SK-N-MC (cell line): Measurements from ENCODE around the gene CDH3.
"Not testable (repeated sequence)": the region's sequence is repeated elsewhere in the genome, so short reads cannot be mapped to it uniquely, and the experiment has no call there.

Experiments used
- DNase-seq: peaks from one replicate; pipeline ENCODE4 v3.0.0-alpha.2; 2011; ENCODE audit warnings: low read depth, low spot score
- H3K27ac ChIP-seq: fragments of 200-600 bp; sonication (generic); 2 replicates; pipeline ENCODE4 v1.5.1; 2016; ENCODE audit warnings: mixed run types
- H3K36me3 ChIP-seq: fragments of 200-600 bp; sonication (generic); 2 replicates; pipeline ENCODE4 v1.6.1; 2017; ENCODE audit warnings: antibody characterized with exemption, low read length, mixed read lengths; ENCODE audit not compliant: insufficient read depth
- H3K4me3 ChIP-seq: fragments of 200-600 bp; sonication (generic); 2 replicates; pipeline ENCODE4 v1.5.1; 2016
- H3K9ac ChIP-seq: fragments of 200-600 bp; sonication (generic); 2 replicates; pipeline ENCODE4 v1.8.0; 2017; ENCODE audit warnings: mixed run types, mixed read lengths; ENCODE audit not compliant: insufficient read length
- H3K9me3 ChIP-seq: fragments of 200-600 bp; sonication (generic); 2 replicates; pipeline ENCODE4 v1.6.1; 2017; ENCODE audit warnings: low read depth, mild to moderate bottlenecking, antibody characterized with exemption, low read length, moderate library complexity, mixed read lengths
- EZH2 ChIP-seq: fragments of 200-600 bp; sonication (generic); IDR thresholded peaks from one replicate; pipeline ENCODE4 v1.6.1; 2017; ENCODE audit warnings: antibody characterized with exemption
- FOXP2 ChIP-seq: optimal IDR thresholded peaks from 2 replicates; pipeline ENCODE3; 2011; ENCODE audit warnings: mild to moderate bottlenecking, moderate library complexity; ENCODE audit not compliant: insufficient read depth; ENCODE audit errors: extremely low read length, control extremely low read depth
- POLR2AphosphoS5 ChIP-seq: IDR thresholded peaks from 2 replicates; pipeline ENCODE4 v1.6.1; 2012; ENCODE audit warnings: mild to moderate bottlenecking, low read depth, low read length, borderline replicate concordance

Gene CDH3

DNA sequence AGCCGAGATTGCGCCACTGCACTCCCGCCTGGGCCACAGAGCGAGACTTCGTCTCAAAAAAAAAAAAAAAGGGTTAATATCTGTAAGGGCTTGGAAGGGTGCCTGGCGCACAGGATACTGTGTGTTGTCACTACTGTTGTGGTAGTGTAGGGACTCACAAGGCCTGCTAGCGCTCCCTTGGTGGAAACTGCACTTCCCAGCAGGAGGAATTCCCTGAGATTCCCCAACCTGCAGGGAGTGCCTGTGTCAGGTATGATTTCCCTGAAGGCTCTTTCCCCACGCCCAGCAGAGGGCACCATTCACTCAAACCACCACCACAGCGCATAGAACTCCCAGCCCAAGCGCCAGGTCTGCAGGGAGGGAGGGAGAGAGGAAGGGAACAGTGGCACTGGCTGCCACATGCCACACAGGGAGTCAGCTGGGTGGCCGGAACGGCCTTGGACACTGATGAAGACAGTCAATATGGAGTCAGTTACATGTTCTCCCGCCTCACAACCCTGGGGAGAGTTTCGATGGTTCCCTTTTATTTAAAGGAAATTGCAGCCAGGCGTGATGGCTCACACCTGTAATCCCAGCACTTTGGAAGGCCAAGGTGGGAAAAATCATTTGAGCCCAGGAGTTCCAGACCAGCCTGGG lies 59.2 kb downstream of the CDH3 start:
- Histone ChIP-seq H3K4me3 (no peak overlapping the region), H3K9ac (no peak overlapping the region), H3K36me3 (no peaks in the 10 kb centered on the region), H3K9me3 (no peaks in the 10 kb centered on the region), H3K27ac (no peak overlapping the region)
- TF ChIP-seq POLR2AphosphoS5: no peak
- TF ChIP-seq FOXP2: no peak
- no peak for TF ChIP-seq EZH2
- DNase-seq: no peak

DNA sequence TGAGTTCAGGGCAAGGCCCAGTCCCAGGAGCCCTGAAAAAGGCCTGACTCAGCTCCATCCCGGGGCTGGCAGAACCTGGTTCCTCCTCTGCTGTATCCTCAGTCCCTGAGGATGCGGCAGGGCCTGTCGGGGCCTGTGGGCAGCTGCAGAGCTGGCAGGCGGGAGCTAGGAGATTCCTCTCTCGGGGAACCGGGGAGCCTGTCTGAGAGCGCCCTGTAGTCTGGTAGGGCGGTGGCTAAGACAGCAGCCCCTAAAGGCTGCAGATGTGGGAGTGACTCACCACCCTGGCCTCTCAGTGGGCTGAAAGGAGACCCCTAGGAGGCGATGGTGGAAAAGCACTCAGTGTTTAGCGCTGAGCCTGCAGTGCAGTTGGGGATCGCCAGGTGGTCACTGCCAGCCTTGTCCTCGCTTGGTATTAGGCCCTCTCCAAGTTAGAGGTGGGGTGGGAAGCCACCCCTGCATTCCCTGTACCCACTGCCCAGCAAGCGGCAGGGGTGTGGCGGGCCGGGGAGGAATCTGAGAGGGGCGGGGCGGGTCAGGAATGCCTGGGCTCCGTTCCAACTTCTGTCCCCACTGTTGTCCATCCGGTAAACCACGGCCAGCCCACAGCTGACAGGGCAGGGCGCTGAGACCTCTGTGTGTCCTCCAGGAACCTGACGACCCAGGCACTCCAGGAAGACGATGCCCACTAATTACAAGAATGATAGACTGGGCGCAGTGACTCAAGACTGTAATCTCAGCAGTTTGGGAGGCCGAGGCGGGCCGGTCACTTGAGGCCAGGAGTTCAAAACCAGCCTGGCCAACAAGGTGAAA lies 62.4 kb downstream of the CDH3 start:
- Histone ChIP-seq H3K9ac (no peak overlapping the region), H3K36me3 (no peaks in the 10 kb centered on the region), H3K27ac (no peak overlapping the region), H3K9me3 (no peaks in the 10 kb centered on the region), H3K4me3 (no peak overlapping the region)
- DNase-seq: no peak
- no peak for TF ChIP-seq EZH2
- TF ChIP-seq FOXP2: no peak
- no peak for TF ChIP-seq POLR2AphosphoS5

DNA sequence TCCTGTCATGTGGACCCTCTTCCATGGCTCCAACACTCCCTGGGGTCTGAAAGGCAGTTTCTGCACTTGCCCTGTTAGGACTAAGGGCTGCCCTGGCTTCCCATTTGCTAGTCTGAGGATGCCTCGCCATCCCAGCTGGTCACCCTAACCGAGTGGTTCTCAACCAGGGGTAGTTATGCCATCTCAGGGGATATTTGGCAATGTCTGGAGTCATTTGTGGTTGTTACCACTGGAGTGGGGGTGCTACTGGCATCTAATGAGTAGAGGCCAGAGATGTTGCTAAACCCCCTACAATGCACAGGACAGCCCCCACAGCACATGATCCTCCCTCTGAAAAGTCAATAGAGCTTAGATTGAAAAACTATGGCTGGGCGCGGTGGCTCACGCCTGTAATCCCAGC lies 65.1 kb downstream of the CDH3 start:
- Histone ChIP-seq H3K9me3 (no peaks in the 10 kb centered on the region), H3K36me3 (no peaks in the 10 kb centered on the region), H3K4me3 (no peak overlapping the region), H3K27ac (no peak overlapping the region), H3K9ac (no peak overlapping the region)
- no peak for DNase-seq
- no peak for TF ChIP-seq FOXP2
- no peak for TF ChIP-seq POLR2AphosphoS5
- no peak for TF ChIP-seq EZH2

DNA sequence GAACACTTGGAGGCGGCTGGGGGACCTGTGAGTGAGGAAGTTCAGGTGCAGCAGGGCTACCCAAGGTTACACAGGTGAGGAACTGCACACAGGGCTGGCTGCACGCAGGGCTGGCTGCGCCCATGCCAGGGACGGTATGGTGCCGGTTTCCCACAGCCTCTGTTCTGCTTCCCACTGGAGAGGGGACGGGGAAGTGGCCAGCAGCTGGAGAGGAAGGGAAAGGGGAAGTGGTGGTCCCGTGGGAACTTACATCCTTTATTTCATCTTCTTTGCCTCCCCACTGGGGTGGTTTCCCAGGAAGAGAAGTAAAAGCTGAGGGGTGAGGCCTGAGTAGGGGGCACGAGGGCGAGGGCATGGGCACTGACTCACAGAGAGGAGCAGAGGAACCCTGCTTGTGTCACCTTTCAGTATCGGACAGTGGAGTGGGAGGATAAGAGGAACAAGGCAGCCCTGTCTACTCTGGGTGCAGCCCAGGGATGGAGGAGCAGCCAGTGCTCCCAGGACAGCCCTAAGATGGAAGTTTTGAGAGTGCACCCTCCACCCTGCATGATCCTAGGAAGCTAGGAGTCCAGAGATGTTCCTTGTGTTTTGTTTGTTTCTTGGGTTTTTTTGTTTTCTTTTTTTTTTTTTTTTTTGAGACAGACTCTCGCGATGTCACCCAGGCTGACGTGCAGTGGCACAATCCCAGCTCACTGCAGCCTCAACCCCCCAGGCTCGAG lies 66.5 kb downstream of the CDH3 start:
- no peak for DNase-seq
- Histone ChIP-seq H3K27ac (no peak overlapping the region), H3K9me3 (no peaks in the 10 kb centered on the region), H3K9ac (no peak overlapping the region), H3K4me3 (no peak overlapping the region), H3K36me3 (no peaks in the 10 kb centered on the region)
- TF ChIP-seq FOXP2: no peak
- no peak for TF ChIP-seq EZH2
- no peak for TF ChIP-seq POLR2AphosphoS5

DNA sequence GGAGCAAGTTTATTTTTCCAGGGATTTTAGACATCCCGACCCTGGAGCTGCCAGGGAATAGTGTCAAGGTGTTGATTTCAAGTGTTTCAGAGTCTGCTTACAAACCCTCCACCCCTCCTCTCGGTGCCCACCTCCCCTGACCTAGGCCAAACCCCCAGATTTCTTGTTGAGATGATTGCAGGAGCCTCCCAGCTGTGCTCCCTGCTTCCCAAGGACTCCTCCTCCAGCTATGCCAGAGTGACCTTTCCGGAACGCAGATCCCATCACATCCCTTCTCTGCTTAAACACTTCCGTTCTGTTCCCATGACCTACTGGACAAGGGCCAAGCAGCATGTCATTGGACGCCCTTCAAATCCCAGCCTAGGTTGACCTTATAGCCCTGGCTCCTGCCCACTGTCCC lies 68.3 kb downstream of the CDH3 start:
- Histone ChIP-seq H3K9ac (no peak overlapping the region), H3K9me3 (no peaks in the 10 kb centered on the region), H3K27ac (no peak overlapping the region), H3K4me3 (no peak overlapping the region), H3K36me3 (no peaks in the 10 kb centered on the region)
- DNase-seq: no peak
- TF ChIP-seq FOXP2: no peak
- no peak for TF ChIP-seq POLR2AphosphoS5
- TF ChIP-seq EZH2: no peak

DNA sequence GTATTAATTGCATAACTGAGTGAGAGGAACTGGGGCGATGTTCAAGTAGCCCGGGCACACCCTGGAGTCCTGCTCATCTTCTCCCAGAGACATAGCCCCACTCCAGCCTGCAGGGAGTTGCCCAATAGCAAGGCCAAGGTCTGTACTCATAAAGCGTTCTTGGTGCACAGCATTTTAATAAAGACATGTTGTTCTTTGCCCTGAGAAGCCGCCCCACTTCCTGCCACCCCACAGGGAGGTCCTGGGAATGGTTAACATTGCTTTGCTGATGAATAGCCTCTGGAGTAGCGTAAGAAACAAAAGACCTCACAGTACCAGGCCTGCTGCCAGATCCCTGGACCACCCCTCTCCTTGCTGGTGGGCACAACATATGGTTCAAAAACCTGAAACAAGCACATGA lies 70.4 kb downstream of the CDH3 start:
- TF ChIP-seq EZH2: no peak
- H3K4me3 ChIP-seq: no peak overlapping the region
- H3K9ac ChIP-seq: no peak overlapping the region
- no peaks in the 10 kb centered on the region for H3K36me3 ChIP-seq
- no peak for DNase-seq
- no peak overlapping the region for H3K27ac ChIP-seq
- no peaks in the 10 kb centered on the region for H3K9me3 ChIP-seq

DNA sequence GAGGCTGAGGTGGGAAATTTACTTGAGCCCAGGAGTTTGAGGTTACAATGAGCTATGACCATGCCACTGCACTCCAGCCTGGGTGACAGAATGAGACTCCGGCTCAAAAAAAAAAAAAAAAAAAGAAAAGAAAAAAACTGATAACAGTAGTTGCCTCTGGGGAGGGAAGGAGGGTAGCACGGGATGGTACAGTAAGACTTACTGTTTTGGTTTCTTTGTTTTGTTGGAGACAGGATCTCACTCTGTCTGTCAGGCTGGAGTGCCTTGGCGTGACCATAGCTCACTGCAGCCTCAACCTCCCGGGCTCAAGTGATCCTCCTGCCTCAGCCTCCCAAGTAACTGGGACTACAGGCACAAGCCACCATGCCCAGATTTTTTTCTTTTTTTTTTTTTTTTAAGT lies 71.4 kb downstream of the CDH3 start:
- not testable (repeated sequence) for H3K9me3 ChIP-seq, H3K4me3 ChIP-seq, H3K36me3 ChIP-seq, H3K27ac ChIP-seq, H3K9ac ChIP-seq, DNase-seq

DNA sequence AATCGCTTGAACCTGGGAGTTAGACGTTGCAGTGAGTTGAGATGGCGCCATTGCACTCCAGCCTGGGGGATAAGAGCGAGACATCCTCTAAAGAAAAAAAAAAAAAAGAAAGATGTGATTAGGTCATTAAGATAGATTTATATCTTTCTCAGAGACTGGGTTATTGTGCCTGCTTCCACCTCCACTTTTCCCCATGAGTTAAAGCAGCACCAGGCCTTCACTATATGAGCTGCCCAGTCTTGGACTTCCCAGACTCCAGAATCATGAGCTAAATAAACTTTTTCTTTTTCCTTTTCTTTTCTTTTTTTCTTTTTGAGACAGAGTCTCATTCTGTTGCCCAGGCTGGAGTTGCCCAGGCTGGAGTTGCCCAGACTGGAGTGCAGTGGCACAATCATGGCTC lies 72.6 kb downstream of the CDH3 start:
- TF ChIP-seq FOXP2 (no peak), EZH2 (no peak), POLR2AphosphoS5 (no peak)
- DNase-seq: no peak
- Histone ChIP-seq H3K4me3 (no peak overlapping the region), H3K36me3 (no peaks in the 10 kb centered on the region), H3K27ac (no peak overlapping the region), H3K9me3 (no peaks in the 10 kb centered on the region), H3K9ac (no peak overlapping the region)

DNA sequence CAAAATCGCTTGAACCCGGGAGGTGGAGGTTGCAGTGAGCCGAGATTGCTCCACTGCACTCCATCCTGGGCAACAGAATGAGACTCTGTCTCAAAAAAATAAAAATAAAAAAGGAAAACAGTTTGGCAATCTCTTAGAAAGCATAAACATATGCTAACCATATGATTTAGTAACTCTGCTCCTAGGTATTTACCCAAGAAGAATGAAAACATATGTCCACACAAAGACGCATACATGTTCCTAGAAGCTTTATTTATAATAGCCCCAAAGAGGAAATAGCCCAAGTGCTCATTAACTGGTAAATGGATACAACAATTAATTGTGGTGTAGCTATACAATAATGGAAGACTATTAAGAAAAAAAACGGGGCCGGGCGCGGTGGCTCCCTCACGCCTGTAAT lies 73.5 kb downstream of the CDH3 start:
- H3K4me3 ChIP-seq: no peak overlapping the region
- no peak overlapping the region for H3K27ac ChIP-seq
- no peak for DNase-seq
- no peaks in the 10 kb centered on the region for H3K9me3 ChIP-seq
- H3K9ac ChIP-seq: no peak overlapping the region
- H3K36me3 ChIP-seq: no peaks in the 10 kb centered on the region
- TF ChIP-seq POLR2AphosphoS5 (no peak), EZH2 (no peak), FOXP2 (no peak)
